ENCODE data around the gene KIF26B. TPM values are rescaled to one million over a fixed set of nuclear protein-coding genes. Genes with fewer than 3 reads are reported as not detected.

The KIF26B gene
- total RNA-seq, 1 donor from 2014 or later, result 3.4 TPM

DNA sequence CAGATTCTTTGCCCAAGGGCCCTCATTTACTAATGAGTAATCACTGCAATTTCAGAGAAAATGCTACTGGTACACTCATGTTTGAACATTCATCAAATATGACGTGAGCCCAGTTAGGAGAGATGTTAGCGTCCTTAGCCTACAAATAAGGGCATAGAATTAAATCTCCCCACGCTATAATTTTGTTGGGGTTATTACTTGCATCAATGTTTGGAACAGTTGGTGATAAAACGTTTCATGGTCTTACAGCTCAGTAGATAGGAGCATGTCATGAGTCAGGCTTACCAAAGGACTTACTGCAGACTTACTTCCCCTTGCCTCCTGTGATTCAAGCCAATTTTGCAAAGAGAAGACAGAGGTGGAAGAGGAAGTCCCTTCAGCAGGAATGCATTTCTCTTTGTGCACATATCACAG is 304.0 kb downstream of the KIF26B start:
- intact Hi-C loops (cut with DNase I), result no loop called here
- H3K9me3 ChIP-seq, result no peaks in the 10 kb centered on the region
- DNase-seq, result no peak
- TF ChIP-seq, protein P1, sequence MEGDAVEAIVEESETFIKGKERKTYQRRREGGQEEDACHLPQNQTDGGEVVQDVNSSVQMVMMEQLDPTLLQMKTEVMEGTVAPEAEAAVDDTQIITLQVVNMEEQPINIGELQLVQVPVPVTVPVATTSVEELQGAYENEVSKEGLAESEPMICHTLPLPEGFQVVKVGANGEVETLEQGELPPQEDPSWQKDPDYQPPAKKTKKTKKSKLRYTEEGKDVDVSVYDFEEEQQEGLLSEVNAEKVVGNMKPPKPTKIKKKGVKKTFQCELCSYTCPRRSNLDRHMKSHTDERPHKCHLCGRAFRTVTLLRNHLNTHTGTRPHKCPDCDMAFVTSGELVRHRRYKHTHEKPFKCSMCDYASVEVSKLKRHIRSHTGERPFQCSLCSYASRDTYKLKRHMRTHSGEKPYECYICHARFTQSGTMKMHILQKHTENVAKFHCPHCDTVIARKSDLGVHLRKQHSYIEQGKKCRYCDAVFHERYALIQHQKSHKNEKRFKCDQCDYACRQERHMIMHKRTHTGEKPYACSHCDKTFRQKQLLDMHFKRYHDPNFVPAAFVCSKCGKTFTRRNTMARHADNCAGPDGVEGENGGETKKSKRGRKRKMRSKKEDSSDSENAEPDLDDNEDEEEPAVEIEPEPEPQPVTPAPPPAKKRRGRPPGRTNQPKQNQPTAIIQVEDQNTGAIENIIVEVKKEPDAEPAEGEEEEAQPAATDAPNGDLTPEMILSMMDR (IDR thresholded peaks at IDR 0.05), result no peak
- H3K27ac ChIP-seq, result no peak overlapping the region
- H3K27me3 ChIP-seq, result no peaks in the 10 kb centered on the region
- H3K36me3 ChIP-seq, result no peaks in the 10 kb centered on the region
- peak; percentile 91 for ATAC-seq
- H3K4me3 ChIP-seq, result no peak overlapping the region
- no peaks in the 10 kb centered on the region for H3K4me1 ChIP-seq

DNA sequence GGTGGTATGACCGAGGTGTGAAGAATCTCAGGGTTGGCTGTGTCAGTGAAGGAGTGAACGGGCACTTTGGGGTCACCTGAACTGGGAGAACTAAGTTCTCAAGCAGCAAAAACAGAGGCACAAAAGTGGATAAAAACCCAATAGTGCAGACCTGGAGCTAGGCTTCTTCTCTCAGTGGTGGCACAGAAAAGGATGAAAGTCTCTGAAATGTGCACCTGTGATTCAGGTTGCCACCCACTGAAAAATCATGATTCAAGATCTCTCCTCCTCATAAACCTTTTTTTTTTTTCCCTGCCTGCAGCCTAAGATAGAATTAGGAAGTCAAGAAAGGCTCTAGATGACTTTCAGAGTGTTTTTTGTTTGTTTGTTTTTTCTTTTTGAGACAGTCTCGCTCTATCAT is 304.8 kb downstream of the KIF26B start:
- no peaks in the 10 kb centered on the region for H3K27me3 ChIP-seq
- no peak for DNase-seq
- no peak for ATAC-seq
- H3K36me3 ChIP-seq, result no peaks in the 10 kb centered on the region
- no peaks in the 10 kb centered on the region for H3K4me1 ChIP-seq
- H3K27ac ChIP-seq, result no peak overlapping the region
- no peak overlapping the region for H3K4me3 ChIP-seq
- TF ChIP-seq, protein P1 (IDR thresholded peaks at IDR 0.05), result no peak
- H3K9me3 ChIP-seq, result no peaks in the 10 kb centered on the region
- intact Hi-C loops (cut with DNase I), result no loop called here

DNA sequence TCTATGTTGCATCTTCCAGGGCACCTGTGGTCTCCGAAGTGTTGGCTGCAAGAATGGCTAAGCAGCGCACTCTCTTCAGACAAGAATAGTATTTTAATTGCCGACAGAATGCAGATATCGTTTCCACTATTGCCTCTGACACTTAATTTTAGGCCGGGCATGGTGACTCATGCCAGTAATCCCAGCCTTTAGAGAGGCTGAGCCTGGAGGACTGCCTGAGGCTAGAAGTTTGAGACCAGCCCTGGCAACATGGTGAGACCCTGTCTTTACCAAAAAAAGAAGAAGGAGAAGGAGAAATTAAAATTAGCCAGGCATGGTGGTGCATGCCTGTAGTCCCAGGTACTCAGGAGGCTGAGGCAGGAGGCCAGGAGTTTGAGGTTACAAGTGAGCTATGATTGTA is 306.9 kb downstream of the KIF26B start:
- H3K9me3 ChIP-seq, result no peaks in the 10 kb centered on the region
- H3K27ac ChIP-seq, result no peak overlapping the region
- intact Hi-C loops (cut with DNase I), result no loop called here
- H3K27me3 ChIP-seq, result no peaks in the 10 kb centered on the region
- ATAC-seq (no peak), DNase-seq (no peak)
- no peaks in the 10 kb centered on the region for H3K36me3 ChIP-seq
- TF ChIP-seq, protein P1 (IDR thresholded peaks at IDR 0.05), result no peak
- no peaks in the 10 kb centered on the region for H3K4me1 ChIP-seq
- no peak overlapping the region for H3K4me3 ChIP-seq

DNA sequence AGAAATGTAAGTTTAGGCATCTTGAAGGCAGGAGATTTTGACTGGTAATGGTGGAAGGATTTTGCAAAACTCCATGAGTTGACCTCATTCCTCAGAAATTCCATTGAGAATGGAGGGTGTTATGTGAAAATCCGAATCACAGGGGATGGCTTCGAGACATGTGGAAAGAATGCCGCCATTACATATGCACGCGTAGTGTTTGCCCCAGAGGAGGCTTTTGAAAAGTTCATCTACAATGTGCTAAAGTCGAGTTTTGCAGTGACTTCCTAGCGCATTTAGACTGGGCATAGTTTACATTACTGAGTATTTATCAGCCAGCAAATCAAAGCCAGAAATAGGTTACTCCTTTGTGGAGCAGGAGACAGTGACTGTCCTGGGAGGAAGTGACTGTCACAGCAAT is 307.4 kb downstream of the KIF26B start:
- no peaks in the 10 kb centered on the region for H3K27me3 ChIP-seq
- DNase-seq (no peak), ATAC-seq (no peak)
- H3K36me3 ChIP-seq, result no peaks in the 10 kb centered on the region
- H3K4me3 ChIP-seq, result no peak overlapping the region
- intact Hi-C loops (cut with DNase I), result no loop called here
- TF ChIP-seq, protein P1 (IDR thresholded peaks at IDR 0.05), result no peak
- H3K27ac ChIP-seq, result no peak overlapping the region
- no peaks in the 10 kb centered on the region for H3K9me3 ChIP-seq
- no peaks in the 10 kb centered on the region for H3K4me1 ChIP-seq

DNA sequence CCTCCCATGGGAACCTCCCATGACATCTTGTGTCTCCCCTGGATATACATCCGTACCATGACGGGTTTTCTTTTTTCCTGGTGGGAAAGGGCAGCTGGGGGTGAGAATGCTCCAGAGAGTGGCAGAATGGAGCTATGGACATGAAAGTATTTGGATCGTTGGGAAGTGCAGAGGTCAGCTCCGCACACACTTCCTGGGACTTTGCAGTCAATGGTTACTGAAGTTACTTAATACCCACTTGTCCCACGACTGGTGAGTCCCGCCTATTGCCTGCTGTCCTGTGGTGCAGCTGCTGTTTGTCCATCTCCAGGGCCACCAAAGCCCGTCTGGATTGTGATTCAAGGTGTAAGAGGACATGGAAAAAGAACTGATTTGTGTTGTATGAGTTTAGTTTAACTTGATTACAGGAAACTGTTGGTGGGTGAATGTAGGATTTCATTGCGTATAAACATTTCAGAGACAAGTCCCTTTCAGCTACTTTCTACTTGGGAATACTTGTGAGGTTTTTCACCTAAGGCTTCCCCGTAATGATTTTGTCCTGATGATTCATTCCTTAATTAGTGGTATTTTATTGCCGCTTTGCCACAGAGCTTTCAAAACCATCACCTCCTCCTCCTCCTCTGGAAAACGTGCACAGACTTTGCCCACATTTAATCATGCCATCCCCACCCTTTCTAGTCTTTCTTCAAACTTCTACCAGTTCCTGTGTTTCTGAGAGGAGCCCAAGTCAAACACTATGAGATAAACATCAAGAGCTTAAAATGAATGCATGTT is 308.8 kb downstream of the KIF26B start:
- ATAC-seq, result no peak
- intact Hi-C loops (cut with DNase I), result no loop called here
- Histone ChIP-seq H3K27ac (no peak overlapping the region), H3K27me3 (no peaks in the 10 kb centered on the region), H3K9me3 (no peaks in the 10 kb centered on the region), H3K4me3 (no peak overlapping the region), H3K36me3 (no peaks in the 10 kb centered on the region), H3K4me1 (no peaks in the 10 kb centered on the region)
- TF ChIP-seq, protein P1 (IDR thresholded peaks at IDR 0.05), result no peak
- DNase-seq, result no peak

All from upper lobe of right lung (tissue), 1 donor.